DMS153 (cell line): ENCODE data around the gene BACH2.

Experiments
- DNase-seq: peaks from one replicate; lab custom pipeline; 2025; lab: John Stamatoyannopoulos, UW

BACH2 gene

GRCh38 chr6:90028066-90028778 lies 268.4 kb downstream of the BACH2 start:
- DNase-seq = no peak

GRCh38 chr6:90026216-90026615 lies 270.4 kb downstream of the BACH2 start:
- DNase-seq = no peak

GRCh38 chr6:90025523-90026061 lies 271.1 kb downstream of the BACH2 start:
- peak; percentile 73 for DNase-seq

GRCh38 chr6:90024633-90025032 lies 272.0 kb downstream of the BACH2 start:
- no peak for DNase-seq

GRCh38 chr6:90021711-90022110 lies 274.9 kb downstream of the BACH2 start:
- peak; percentile 96 for DNase-seq

GRCh38 chr6:90020746-90021145 lies 275.9 kb downstream of the BACH2 start:
- DNase-seq = no peak

- no peak for DNase-seq
Measured at GRCh38 chr6:90019216-90019615, 277.4 kb downstream of the BACH2 start.

- no peak for DNase-seq
Measured at GRCh38 chr6:90015883-90016282, 280.8 kb downstream of the BACH2 start.

GRCh38 chr6:90008908-90009501 lies 287.6 kb downstream of the BACH2 start:
- DNase-seq = no peak

- no peak for DNase-seq
Measured at GRCh38 chr6:90008189-90008907, 288.3 kb downstream of the BACH2 start.

- no peak for DNase-seq
Measured at GRCh38 chr6:90005048-90005827, 291.4 kb downstream of the BACH2 start.

- no peak for DNase-seq
Measured at GRCh38 chr6:90004511-90004910, 292.1 kb downstream of the BACH2 start.

- DNase-seq = no peak
Measured at GRCh38 chr6:90003941-90004340, 292.7 kb downstream of the BACH2 start.

- DNase-seq = no peak
Measured at GRCh38 chr6:90003069-90003795, 293.4 kb downstream of the BACH2 start.

- peak; percentile 49 for DNase-seq
Measured at GRCh38 chr6:90000864-90001731, 295.5 kb downstream of the BACH2 start.

- no peak for DNase-seq
Measured at GRCh38 chr6:89999945-90000825, 296.5 kb downstream of the BACH2 start.

GRCh38 chr6:89999154-89999553 lies 297.5 kb downstream of the BACH2 start:
- peak; percentile 100 for DNase-seq

GRCh38 chr6:89997456-89998445 lies 298.9 kb downstream of the BACH2 start:
- no peak for DNase-seq
